ENCODE measurements around the gene RGS9.

RGS9 gene

GRCh38 chr17:65099475-65099874, 37.7 kb upstream of the RGS9 start:
- H3K4me3 ChIP-seq (ENCODE audit: low read depth, low read length): no peak overlapping the region
- TF ChIP-seq CTCF (IDR thresholded peaks at IDR 0.05; ENCODE audit: low read depth, low read length): no peak

GRCh38 chr17:65099941-65100315, 37.2 kb upstream of the RGS9 start:
- TF ChIP-seq CTCF (IDR thresholded peaks at IDR 0.05; ENCODE audit: low read depth, low read length): no peak
- no peak overlapping the region; the same call in 1 of the 2 replicates for H3K4me3 ChIP-seq (ENCODE audit: low read depth, low read length)

GRCh38 chr17:65100316-65101140, 36.6 kb upstream of the RGS9 start:
- TF ChIP-seq CTCF (IDR thresholded peaks at IDR 0.05; ENCODE audit: low read depth, low read length): peak; percentile 81
- peak overlapping the region; percentile 55 for H3K4me3 ChIP-seq (ENCODE audit: low read depth, low read length)

GRCh38 chr17:65101371-65101770, 35.8 kb upstream of the RGS9 start:
- H3K4me3 ChIP-seq (ENCODE audit: low read depth, low read length): no peak overlapping the region; the same call in 1 of the 2 replicates
- no peak for TF ChIP-seq CTCF (IDR thresholded peaks at IDR 0.05; ENCODE audit: low read depth, low read length)

- H3K4me3 ChIP-seq (ENCODE audit: low read depth, low read length): no peak overlapping the region
- no peak for TF ChIP-seq CTCF (IDR thresholded peaks at IDR 0.05; ENCODE audit: low read depth, low read length)
Measured at GRCh38 chr17:65102235-65102634, 34.9 kb upstream of the RGS9 start.

GRCh38 chr17:65102788-65103187, 34.4 kb upstream of the RGS9 start:
- H3K4me3 ChIP-seq (ENCODE audit: low read depth, low read length): no peak overlapping the region
- TF ChIP-seq CTCF (IDR thresholded peaks at IDR 0.05; ENCODE audit: low read depth, low read length): no peak

GRCh38 chr17:65103431-65103830, 33.7 kb upstream of the RGS9 start:
- no peak overlapping the region for H3K4me3 ChIP-seq (ENCODE audit: low read depth, low read length)
- no peak for TF ChIP-seq CTCF (IDR thresholded peaks at IDR 0.05; ENCODE audit: low read depth, low read length)

Measured in WI38 (cell line).